Measurements from ENCODE around the gene TLE6. TPM values are rescaled to one million over a fixed set of nuclear protein-coding genes. Genes with fewer than 3 reads are reported as not detected.

The TLE6 gene
- total and polyA plus RNA-seq, 2 of the 13 experiments (the other 11 are each of a cell fraction or from before 2014, with no cell fraction given): 0.24 to 5.5 TPM

GRCh38 chr19:2986951-2987524, 9.7 kb downstream of the TLE6 start (continued):
- no peak for TF ChIP-seq CBX2 (IDR thresholded peaks at IDR 0.05; ENCODE audit: low read depth, low read length)
- no peak for TF ChIP-seq CBX2 (CRISPR knock-in tag; IDR thresholded peaks at IDR 0.05; ENCODE audit: low read depth)
- no peak for TF ChIP-seq CREM (IDR thresholded peaks at IDR 0.05)
- no peak for TF ChIP-seq CREM (CRISPR knock-in tag; IDR thresholded peaks at IDR 0.05)
- TF ChIP-seq ZBTB7A (CRISPR knock-in tag; IDR thresholded peaks at IDR 0.05): no peak
- no peak for TF ChIP-seq GABPA (IDR thresholded peaks at IDR 0.05; ENCODE audit: low read depth, low read length)
- TF ChIP-seq GABPA (CRISPR knock-in tag; IDR thresholded peaks at IDR 0.05; ENCODE audit: low read depth): 0 out of 2 replicates have a peak, but pooled peaks have one; percentile 35
- TF ChIP-seq ZNF569 (CRISPR knock-in tag; IDR thresholded peaks at IDR 0.05; ENCODE audit: borderline replicate concordance): no peak
- no peak for TF ChIP-seq ZNF441 (CRISPR knock-in tag; IDR thresholded peaks at IDR 0.05; ENCODE audit: borderline replicate concordance)
- TF ChIP-seq SRY (CRISPR knock-in tag; IDR thresholded peaks at IDR 0.05): no peak
- TF ChIP-seq CERS6 (CRISPR knock-in tag; IDR thresholded peaks at IDR 0.05): no peak
- TF ChIP-seq, protein P1, sequence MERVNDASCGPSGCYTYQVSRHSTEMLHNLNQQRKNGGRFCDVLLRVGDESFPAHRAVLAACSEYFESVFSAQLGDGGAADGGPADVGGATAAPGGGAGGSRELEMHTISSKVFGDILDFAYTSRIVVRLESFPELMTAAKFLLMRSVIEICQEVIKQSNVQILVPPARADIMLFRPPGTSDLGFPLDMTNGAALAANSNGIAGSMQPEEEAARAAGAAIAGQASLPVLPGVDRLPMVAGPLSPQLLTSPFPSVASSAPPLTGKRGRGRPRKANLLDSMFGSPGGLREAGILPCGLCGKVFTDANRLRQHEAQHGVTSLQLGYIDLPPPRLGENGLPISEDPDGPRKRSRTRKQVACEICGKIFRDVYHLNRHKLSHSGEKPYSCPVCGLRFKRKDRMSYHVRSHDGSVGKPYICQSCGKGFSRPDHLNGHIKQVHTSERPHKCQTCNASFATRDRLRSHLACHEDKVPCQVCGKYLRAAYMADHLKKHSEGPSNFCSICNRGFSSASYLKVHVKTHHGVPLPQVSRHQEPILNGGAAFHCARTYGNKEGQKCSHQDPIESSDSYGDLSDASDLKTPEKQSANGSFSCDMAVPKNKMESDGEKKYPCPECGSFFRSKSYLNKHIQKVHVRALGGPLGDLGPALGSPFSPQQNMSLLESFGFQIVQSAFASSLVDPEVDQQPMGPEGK (CRISPR knock-in tag; IDR thresholded peaks at IDR 0.05): peak; percentile 75
- no peak for TF ChIP-seq ZUFSP (CRISPR knock-in tag; IDR thresholded peaks at IDR 0.05; ENCODE audit: borderline replicate concordance)
- TF ChIP-seq ZNF30 (CRISPR knock-in tag; IDR thresholded peaks at IDR 0.05): no peak
- TF ChIP-seq JUND (CRISPR knock-in tag; IDR thresholded peaks at IDR 0.05): no peak
- no peak for TF ChIP-seq E2F1 (CRISPR knock-in tag; IDR thresholded peaks at IDR 0.05)
- no peak for TF ChIP-seq ZNF776 (CRISPR knock-in tag; IDR thresholded peaks at IDR 0.05)
- no peak for TF ChIP-seq ZNF10 (CRISPR knock-in tag; IDR thresholded peaks at IDR 0.05; ENCODE audit: borderline replicate concordance, low read depth)
- TF ChIP-seq FOXP1 (IDR thresholded peaks at IDR 0.05): no peak
- no peak for TF ChIP-seq FOXP1 (CRISPR knock-in tag; IDR thresholded peaks at IDR 0.05)
- TF ChIP-seq PRDM4 (CRISPR knock-in tag; IDR thresholded peaks at IDR 0.05; ENCODE audit: borderline replicate concordance): no peak
- peak; percentile 10; the same call in 1 of the 2 replicates for TF ChIP-seq SAP130 (CRISPR knock-in tag; IDR thresholded peaks at IDR 0.05; ENCODE audit: low read depth)
- no peak for TF ChIP-seq NFRKB (IDR thresholded peaks at IDR 0.05)

All from HepG2 (cell line).